Endothelial cell of umbilical vein (primary cell): ENCODE data around the gene JDP2. TPM values are rescaled to one million over a fixed set of nuclear protein-coding genes. Genes with fewer than 3 reads are reported as not detected.

ENCODE experiments used
- BruUV-seq: library from RNA; stranded (reverse); fragments of 400-500 nt; replicated peaks from 2 replicates; lab custom pipeline; 2021; lab: Mats Ljungman, UMichigan
- CTCF ChIA-PET: fragments of 300-600, 350-600 bp; sonication (Branson Sonifier 250); formaldehyde crosslinking; loops from one replicate; lab custom pipeline; 2021; ENCODE audit warnings: antibody characterized with exemption, inconsistent platforms; lab: Charles Lee
- POLR2A ChIA-PET: fragments of 300-600, 350-600 bp; sonication (Branson Sonifier 250); formaldehyde crosslinking; loops from one replicate; lab custom pipeline; 2021; ENCODE audit warnings: antibody characterized with exemption, inconsistent platforms; lab: Charles Lee
- DNase-seq: peaks from one replicate; pipeline ENCODE4 v3.0.0-alpha.2; 2011; ENCODE audit warnings: low read depth, low spot score
- FAIRE-seq: peaks from 2 replicates; lab custom pipeline; 2011; peaks lifted over from hg19 to GRCh38; lab: Jason Lieb, UNC
- H2AFZ ChIP-seq: 2 replicates; pipeline ENCODE4 v1.6.0; 2012; ENCODE audit warnings: low read depth, low read length, control low read depth, inconsistent platforms
- H3K27ac ChIP-seq: 2 replicates; pipeline ENCODE4 v1.5.1; 2011; ENCODE audit warnings: low read depth, mild to moderate bottlenecking, control low read depth, low read length, moderate library complexity; ENCODE audit not compliant: insufficient read depth
- H3K27me3 ChIP-seq, 2 experiments: 2 replicates each; pipeline versions ENCODE4 v1.6.0 to v1.6.1; 2011; ENCODE audit warnings: low read length in 2 of 2, mixed read lengths in 1 of 2; ENCODE audit not compliant: control insufficient read depth in 2 of 2, insufficient read depth in 2 of 2
- H3K36me3 ChIP-seq, 2 experiments: 2 replicates in 1 of 2; 3 replicates in 1 of 2; pipeline ENCODE4 v1.5.1; 2011; ENCODE audit warnings: low read length in 2 of 2, mild to moderate bottlenecking in 1 of 2, moderate library complexity in 1 of 2; ENCODE audit not compliant: control insufficient read depth in 2 of 2, insufficient read depth in 2 of 2; ENCODE audit errors: extremely low read depth in 1 of 2
- H3K4me1 ChIP-seq: 3 replicates; pipeline ENCODE4 v1.5.1; 2011; ENCODE audit warnings: mild to moderate bottlenecking, low read length; ENCODE audit not compliant: control insufficient read depth, insufficient read depth; ENCODE audit errors: extremely low read depth
- H3K4me2 ChIP-seq: 2 replicates; pipeline ENCODE4 v1.6.1; 2011; ENCODE audit warnings: low read length, control low read depth, mixed read lengths; ENCODE audit not compliant: insufficient read depth
- H3K4me3 ChIP-seq, 3 experiments: fragments of 200-600 bp in 1 of 3; sonication (generic), shearing (Covaris generic) in 1 of 3; replicated peaks in 1 of 3; 2 replicates each; pipeline ENCODE4 v1.5.1; 2011 to 2016; ENCODE audit warnings: control low read depth in 3 of 3, low read length in 3 of 3, mild to moderate bottlenecking in 2 of 3, inconsistent platforms in 1 of 3, low read depth in 1 of 3, moderate library complexity in 1 of 3; ENCODE audit not compliant: insufficient read depth in 1 of 3
- H3K79me2 ChIP-seq: 2 replicates; pipeline ENCODE4 v1.6.0; 2012; ENCODE audit warnings: low read length, inconsistent platforms; ENCODE audit not compliant: control insufficient read depth, insufficient read depth
- H3K9ac ChIP-seq: replicated peaks from 2 replicates; pipeline ENCODE3; 2011; ENCODE audit warnings: low read length, control low read depth; ENCODE audit not compliant: insufficient read depth; ENCODE audit errors: extremely low read depth
- H3K9me1 ChIP-seq: replicated peaks from 3 replicates; pipeline ENCODE4 v1.6.0; 2011; ENCODE audit warnings: mild to moderate bottlenecking, low read length; ENCODE audit not compliant: control insufficient read depth, insufficient read depth; ENCODE audit errors: extremely low read depth
- H3K9me3 ChIP-seq: replicated peaks from 2 replicates; pipeline ENCODE4 v1.5.1; 2012; ENCODE audit warnings: low read length, inconsistent platforms; ENCODE audit not compliant: control insufficient read depth, insufficient read depth
- H4K20me1 ChIP-seq: replicated peaks from 2 replicates; pipeline ENCODE3; 2011; ENCODE audit warnings: mild to moderate bottlenecking, low read length; ENCODE audit not compliant: control insufficient read depth, insufficient read depth; ENCODE audit errors: extremely low read depth
- CTCF ChIP-seq, 2 donors: IDR thresholded peaks; 1 replicate in 1 of 2; 2 replicates in 1 of 2; pipeline ENCODE4 v1.5.1; 2011; ENCODE audit warnings: low read length in 2 of 2, mild to moderate bottlenecking in 2 of 2, moderate library complexity in 2 of 2, control low read depth in 1 of 2, inconsistent platforms in 1 of 2, low read depth in 1 of 2; ENCODE audit not compliant: insufficient read depth in 1 of 2; ENCODE audit errors: extremely low read depth in 1 of 2
- EZH2 ChIP-seq: IDR thresholded peaks from 2 replicates; pipeline ENCODE4 v1.6.1; 2012; ENCODE audit warnings: borderline replicate concordance, low read depth, mild to moderate bottlenecking, moderate library complexity, low read length, inconsistent platforms; ENCODE audit not compliant: severe bottlenecking
- FOS ChIP-seq: IDR thresholded peaks from 2 replicates; pipeline ENCODE4 v1.6.1; 2011; ENCODE audit warnings: mild to moderate bottlenecking, low read length, moderate library complexity, borderline replicate concordance; ENCODE audit not compliant: insufficient read depth
- GATA2 ChIP-seq: IDR thresholded peaks from 2 replicates; pipeline ENCODE4 v1.7.0; 2011; ENCODE audit warnings: low read depth, mild to moderate bottlenecking, moderate library complexity, mixed read lengths, low read length; ENCODE audit not compliant: insufficient read length, insufficient read depth
- JUN ChIP-seq: IDR thresholded peaks from 2 replicates; pipeline ENCODE4 v1.6.1; 2011; ENCODE audit warnings: borderline replicate concordance, low read depth; ENCODE audit not compliant: insufficient read length, insufficient read depth
- MAX ChIP-seq: IDR thresholded peaks from 2 replicates; pipeline ENCODE4 v1.6.1; 2011; ENCODE audit not compliant: insufficient read depth, insufficient read length
- MYC ChIP-seq: IDR thresholded peaks from one replicate; pipeline ENCODE4 v1.6.1; 2011; ENCODE audit warnings: mild to moderate bottlenecking, low read depth, low read length
- POLR2A ChIP-seq: IDR thresholded peaks from 2 replicates; pipeline ENCODE4 v1.6.1; 2012; ENCODE audit warnings: low read depth, mild to moderate bottlenecking, control low read depth, low read length
- POLR2AphosphoS5 ChIP-seq: IDR thresholded peaks from 2 replicates; pipeline ENCODE4 v1.6.1; 2012; ENCODE audit warnings: low read depth, mild to moderate bottlenecking, control low read depth, low read length, moderate library complexity; ENCODE audit not compliant: insufficient read depth
- dilution Hi-C: fragments of 300-500 bp; cut with MboI; formaldehyde crosslinking; loops from one replicate; pipeline ENCODE4 v1.15.0; 2019; ENCODE audit warnings: low sequenced_read_pairs; ENCODE audit not compliant: extremely low pct_ligation_motif_present
- intact Hi-C: fragments of 100-400 bp; cut with micrococcal nuclease; formaldehyde crosslinking; loops from one replicate; pipeline ENCODE4 v1.10.0; 2022
- polyA plus RNA-seq, 4 experiments: library from polyadenylated mRNA; depleted of rRNA in 3 of 4; stranded (reverse) in 3 of 4; unstranded in 1 of 4; fragments of >200 nt; gene quantifications; 2 replicates each; pipeline versions ENCODE4 v1.2.1 to v1.2.3, GENCODE V29; 2011 to 2012; ENCODE audit warnings: missing spikeins in 1 of 4
- total RNA-seq: library from RNA; stranded (reverse); gene quantifications from 2 replicates; pipeline ENCODE4 v1.2.3, GENCODE V29; 2021

JDP2 gene
- total and polyA plus RNA-seq, 2 donors (not counting 3 experiments of a cell fraction or from before 2014, with no cell fraction given) = 3.2 to 10.6 TPM

GRCh38 chr14:75513911-75514672 lies 86.3 kb downstream of the JDP2 start:
- DNase-seq = no peak
- Histone ChIP-seq H3K27me3 (no peaks in the 10 kb centered on the region), H2AFZ (no peak overlapping the region), H3K27ac (no peak overlapping the region), H3K4me2 (no peak overlapping the region), H4K20me1 (no peaks in the 10 kb centered on the region), H3K36me3 (no peaks in the 10 kb centered on the region), H3K9ac (no peak overlapping the region), H3K9me1 (no peaks in the 10 kb centered on the region), H3K79me2 (no peaks in the 10 kb centered on the region), H3K4me3 (no peak overlapping the region), H3K4me1 (no peaks in the 10 kb centered on the region), H3K9me3 (no peaks in the 10 kb centered on the region)
- ChIA-PET CTCF (interaction anchor here (0.9 to 3.5 kb wide), 4 partner anchors 11 to 210 kb away, joined by 3 to 24 read pairs (median 13); no protein-coding TSS in a partner anchor), POLR2A (no interaction called here)
- BruUV-seq = no TSS peak
- TF ChIP-seq FOS (no peak), POLR2AphosphoS5 (no peak), GATA2 (no peak), EZH2 (no peak), CTCF (IDR thresholded peaks at IDR 0.05; ENCODE audit: extremely low read depth in 1 of 2, insufficient read depth in 1 of 2, low read depth in 1 of 2, low read length in 2 of 2) (no peak), JUN (no peak), POLR2A (no peak), MYC (no peak), MAX (no peak)
- dilution Hi-C loops (no loop called here), intact Hi-C loops (no loop called here)
- FAIRE-seq = no peak
